ENCODE measurements around the gene LRP1B.

Gene LRP1B

GRCh38 chr2:140910683-140911082 lies 1220.1 kb downstream of the LRP1B start:
- H3K4me3 ChIP-seq (ENCODE audit: low read depth, low read length) = no peak overlapping the region
- no peak for DNase-seq (ENCODE audit: low read depth)
- TF ChIP-seq CTCF (IDR thresholded peaks at IDR 0.05; ENCODE audit: insufficient read depth, low read depth, low read length, missing control alignments) = no peak

DNA sequence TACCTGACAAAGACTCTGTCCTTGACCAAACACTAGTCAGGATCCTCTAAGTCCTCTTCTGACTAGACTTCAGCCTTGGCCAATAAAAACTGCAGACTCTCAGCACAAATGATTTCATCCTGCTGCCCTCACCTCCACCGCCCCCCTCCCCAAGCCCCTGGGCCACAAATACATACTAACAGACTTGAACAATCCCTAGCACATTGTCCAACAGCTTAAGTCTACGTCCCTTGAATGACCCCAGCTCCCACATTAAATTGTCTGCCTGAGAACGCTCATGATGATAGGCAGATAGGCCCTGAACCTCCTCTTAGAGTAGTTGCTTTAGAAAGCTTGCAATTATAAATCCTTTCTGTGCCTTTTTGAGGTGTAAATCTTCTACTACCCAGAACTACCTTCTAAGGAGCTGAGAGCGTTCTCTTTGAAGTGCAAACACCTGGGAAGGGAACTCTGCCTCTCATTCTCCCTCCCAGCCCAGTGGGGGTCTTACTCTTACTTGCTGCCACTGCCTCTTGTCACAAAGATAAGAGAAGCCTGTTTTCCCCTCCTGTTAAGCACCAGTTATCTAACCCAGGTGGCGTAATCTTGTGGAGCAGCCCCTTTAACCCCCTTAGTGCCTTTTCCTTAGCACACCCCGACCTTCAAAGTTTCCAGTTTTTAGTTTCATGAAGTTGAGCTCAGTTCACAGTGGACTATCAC lies 1225.6 kb downstream of the LRP1B start:
- TF ChIP-seq CTCF (IDR thresholded peaks at IDR 0.05; ENCODE audit: insufficient read depth, low read depth, low read length, missing control alignments) = no peak
- no peak for DNase-seq (ENCODE audit: low read depth)
- no peak overlapping the region for H3K4me3 ChIP-seq (ENCODE audit: low read depth, low read length)

DNA sequence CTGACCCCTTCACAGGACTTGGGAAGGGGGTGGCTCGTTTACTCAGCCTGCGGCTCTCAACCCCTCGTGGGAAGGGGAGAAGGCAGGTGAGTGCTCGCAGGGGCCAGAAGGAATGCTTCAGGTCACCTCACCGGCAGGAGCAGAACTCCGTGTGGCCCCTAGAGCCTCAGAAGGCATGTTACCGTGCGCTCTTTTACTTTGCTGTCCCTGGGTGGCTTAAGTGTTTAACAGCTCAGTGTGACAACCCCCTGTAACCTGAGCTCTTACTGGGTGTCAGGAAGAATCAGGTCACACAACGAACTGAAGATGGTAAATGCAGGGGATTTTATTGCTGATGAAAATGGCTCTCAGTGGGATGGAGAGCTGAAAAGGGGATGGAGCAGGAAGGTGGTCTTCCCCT lies 1235.4 kb downstream of the LRP1B start:
- no peak for TF ChIP-seq CTCF (IDR thresholded peaks at IDR 0.05; ENCODE audit: insufficient read depth, low read depth, low read length, missing control alignments)
- no peak overlapping the region for H3K4me3 ChIP-seq (ENCODE audit: low read depth, low read length)
- no peak for DNase-seq (ENCODE audit: low read depth)

DNA sequence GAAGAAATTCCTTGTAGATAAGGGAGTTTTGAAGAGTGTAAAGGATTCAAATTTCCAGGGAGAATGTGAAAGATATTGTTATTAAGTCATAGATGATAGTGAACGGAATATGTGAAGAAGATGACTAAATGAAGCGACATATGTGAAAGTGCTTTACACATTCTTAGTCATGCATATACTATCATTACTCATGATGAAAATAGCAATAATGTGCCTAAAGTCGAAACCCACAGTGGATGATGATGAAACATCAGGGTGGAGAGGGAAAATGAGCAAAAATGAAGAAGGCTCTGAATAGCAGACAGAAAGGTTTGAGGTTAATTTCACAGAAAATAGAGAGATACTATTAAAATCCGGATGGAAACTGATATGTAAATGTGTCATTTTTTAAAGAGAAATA lies 1237.1 kb downstream of the LRP1B start:
- no peak for DNase-seq (ENCODE audit: low read depth)
- TF ChIP-seq CTCF (IDR thresholded peaks at IDR 0.05; ENCODE audit: insufficient read depth, low read depth, low read length, missing control alignments) = no peak
- no peak overlapping the region for H3K4me3 ChIP-seq (ENCODE audit: low read depth, low read length)

DNA sequence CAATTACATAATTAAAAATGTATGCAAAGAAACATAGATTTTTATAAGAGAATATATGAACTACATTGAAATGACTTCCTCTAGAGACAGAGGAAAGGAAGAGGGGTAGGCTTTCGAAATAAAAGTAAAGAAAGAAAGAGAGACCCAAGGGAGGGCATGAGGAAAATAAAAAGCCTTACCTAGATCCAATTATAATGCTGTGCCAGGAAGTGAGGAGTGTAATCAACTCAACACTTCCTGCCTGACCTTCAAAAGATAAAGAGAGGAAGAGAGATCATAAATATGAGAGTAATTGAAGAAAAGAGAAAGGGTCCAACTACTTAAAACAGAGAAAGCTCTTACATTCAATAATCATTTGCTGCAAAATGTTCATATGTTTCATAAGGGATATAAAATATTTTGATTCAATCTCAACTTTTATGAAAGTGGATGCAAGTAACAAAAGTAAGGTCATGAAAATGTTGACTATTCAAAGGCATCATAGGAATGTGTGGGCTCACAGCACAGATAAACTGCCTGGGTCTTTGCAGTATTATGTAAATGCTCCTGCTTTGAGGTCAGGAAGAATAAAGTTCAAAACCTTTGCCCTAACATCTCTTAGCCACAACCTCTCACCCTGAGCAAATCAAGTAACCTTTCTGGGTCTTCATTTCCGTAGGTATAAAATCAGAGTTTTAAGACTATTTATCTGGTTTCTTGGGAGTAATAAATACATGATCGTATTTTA lies 1237.7 kb downstream of the LRP1B start:
- no peak for DNase-seq (ENCODE audit: low read depth)
- TF ChIP-seq CTCF (IDR thresholded peaks at IDR 0.05; ENCODE audit: insufficient read depth, low read depth, low read length, missing control alignments) = no peak
- H3K4me3 ChIP-seq (ENCODE audit: low read depth, low read length) = no peak overlapping the region

GRCh38 chr2:140892436-140892835 lies 1238.4 kb downstream of the LRP1B start:
- DNase-seq (ENCODE audit: low read depth) = no peak

More at GRCh38 chr2:140892436-140892835, 1238.4 kb downstream of the LRP1B start:
- TF ChIP-seq CTCF (IDR thresholded peaks at IDR 0.05; ENCODE audit: insufficient read depth, low read depth, low read length, missing control alignments) = no peak
- H3K4me3 ChIP-seq (ENCODE audit: low read depth, low read length) = no peak overlapping the region
